HEK293T (cell line): ENCODE data around the gene TFF1.

ENCODE experiments used
- CTBP1 ChIP-seq: fragments of 450-650 bp; IDR thresholded peaks from 2 replicates; pipeline ENCODE4 v1.6.1; 2016; ENCODE audit warnings: borderline replicate concordance
- FOXK2 ChIP-seq: fragments of 450-650 bp; IDR thresholded peaks from 2 replicates; pipeline ENCODE4 v1.6.1; 2016; ENCODE audit warnings: mild to moderate bottlenecking

DNA sequence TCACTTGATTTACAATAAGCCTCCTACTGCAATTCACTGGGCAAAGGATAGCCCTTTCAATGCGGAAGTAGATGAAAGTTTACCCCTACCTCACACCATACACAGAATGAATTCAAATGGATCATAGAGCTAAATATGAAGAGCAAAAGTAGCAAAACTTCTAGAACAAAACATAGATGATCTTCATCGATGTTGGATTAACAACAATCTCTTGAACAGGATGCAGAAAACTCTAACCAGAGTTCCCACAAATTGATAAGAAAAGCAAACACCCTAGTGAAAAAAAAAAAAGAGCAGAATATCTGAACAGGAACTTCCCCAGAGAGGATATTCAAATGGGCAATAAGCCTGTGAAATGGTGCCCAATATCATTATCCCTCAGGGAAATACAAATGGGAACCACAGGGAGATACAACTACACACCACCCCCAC is 35.5 kb upstream of the TFF1 start:
- TF ChIP-seq CTBP1 = no peak
- TF ChIP-seq FOXK2 = no peak
